ENCODE measurements around the gene UNC13D.
"Not testable (repeated sequence)": the region's sequence is repeated elsewhere in the genome, so short reads cannot be mapped to it uniquely, and the experiment has no call there.

Gene UNC13D

GRCh38 chr17:75799402-75799801 is 44.8 kb downstream of the UNC13D start:
- DNase-seq (ENCODE audit: low spot score) = no peak

DNA sequence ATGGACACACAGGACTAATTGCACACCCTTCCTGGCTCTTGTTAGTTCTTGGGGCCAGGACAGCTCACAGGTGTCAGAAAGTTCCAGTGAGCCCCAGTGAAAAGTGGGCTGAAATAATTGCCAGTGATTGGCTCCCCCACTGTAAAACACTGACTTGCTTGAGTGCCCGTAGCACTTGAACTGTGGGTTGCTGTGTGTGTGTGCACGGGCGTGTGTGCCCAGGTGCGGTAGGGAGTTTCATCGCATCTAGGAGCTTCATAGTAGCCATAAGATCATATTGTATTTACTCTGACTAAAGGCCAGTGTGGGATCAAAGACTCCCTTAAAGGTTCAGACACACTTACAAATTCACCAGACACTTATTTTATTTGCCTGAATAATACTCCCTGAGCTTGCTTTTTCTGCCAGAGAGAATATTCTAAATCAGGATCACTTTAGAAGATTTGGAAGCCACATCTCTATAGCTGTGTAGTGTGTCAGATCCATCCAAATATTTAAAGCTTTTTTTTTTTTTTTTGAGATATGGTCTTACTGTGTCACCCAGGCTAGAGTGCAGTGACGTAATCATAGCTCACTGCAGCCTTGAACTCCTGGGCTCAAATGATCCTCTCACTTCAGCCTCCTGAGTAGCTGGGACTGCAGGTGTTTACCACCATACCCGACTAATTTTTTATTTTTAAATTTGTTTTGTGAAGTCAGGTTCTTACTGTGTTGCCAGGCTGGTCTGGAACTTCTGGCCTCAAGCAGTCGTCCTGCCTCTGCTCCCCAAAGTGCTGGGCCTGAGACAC is 48.2 kb downstream of the UNC13D start:
- no peak for DNase-seq (ENCODE audit: low spot score)

DNA sequence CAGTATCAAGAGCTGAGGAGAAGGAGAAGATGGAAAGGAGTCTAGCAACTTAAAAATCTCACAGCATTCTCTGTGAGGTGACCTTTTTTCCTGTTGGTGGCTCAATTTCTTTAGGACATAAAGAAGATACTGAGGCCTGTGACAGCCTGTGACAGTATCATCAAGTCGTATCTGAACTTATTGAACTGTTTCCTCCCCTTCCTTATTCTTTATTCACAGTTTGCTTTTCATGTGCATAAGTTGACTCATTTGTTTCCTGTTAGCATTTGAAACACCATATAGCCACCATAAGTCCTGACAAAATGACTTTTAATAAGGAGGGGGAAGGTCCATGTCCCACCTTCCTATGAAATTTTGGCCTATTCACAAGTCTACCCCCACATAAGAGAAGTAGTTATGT is 50.7 kb downstream of the UNC13D start:
- no peak for DNase-seq (ENCODE audit: low spot score)

- no peak for DNase-seq (ENCODE audit: low spot score)
Observed at GRCh38 chr17:75791254-75791653, 53.0 kb downstream of the UNC13D start.

DNA sequence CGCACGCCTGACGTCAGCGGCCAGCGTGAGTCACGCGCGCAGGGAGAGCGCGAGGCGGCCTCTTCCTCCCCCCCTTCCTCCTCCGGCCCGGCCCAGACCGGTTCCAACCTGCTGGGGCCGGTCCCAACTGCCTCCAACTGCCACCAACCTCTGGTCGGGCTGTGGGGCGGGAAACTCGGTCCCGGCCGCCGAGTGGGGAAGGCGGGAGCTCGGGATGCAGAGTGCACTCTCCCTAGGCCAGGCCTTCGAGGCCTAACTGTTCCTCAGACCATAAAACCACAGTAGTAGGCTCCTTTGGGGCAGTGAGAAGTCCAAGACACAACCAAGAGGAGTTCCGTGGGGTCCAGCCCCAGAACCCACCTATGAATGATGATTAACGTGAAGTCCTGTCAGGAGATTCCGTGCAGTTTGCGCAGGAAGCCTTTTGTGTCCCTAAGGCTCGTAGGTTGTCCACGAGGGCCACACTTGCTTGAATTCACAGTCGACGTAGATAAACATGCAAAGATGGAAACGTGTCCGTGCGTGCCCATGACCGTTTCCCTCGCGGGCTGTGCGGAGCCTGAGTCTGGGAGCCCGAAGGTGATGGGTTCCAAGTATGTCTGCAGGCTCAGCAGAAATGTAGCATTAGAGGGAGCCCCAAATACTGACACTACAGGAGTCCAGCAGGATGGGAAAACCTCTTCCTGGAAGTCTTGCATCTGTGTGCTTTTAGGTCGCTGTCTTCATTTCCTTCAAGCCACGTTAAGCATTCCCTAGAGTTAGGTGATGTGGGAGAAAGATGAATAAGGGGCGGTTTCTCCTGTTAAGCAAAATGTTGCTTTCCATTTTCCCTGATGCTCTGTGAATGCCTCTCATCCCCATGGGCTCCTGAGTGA is 59.0 kb downstream of the UNC13D start:
- peak; percentile 93 for DNase-seq (ENCODE audit: low spot score)

DNA sequence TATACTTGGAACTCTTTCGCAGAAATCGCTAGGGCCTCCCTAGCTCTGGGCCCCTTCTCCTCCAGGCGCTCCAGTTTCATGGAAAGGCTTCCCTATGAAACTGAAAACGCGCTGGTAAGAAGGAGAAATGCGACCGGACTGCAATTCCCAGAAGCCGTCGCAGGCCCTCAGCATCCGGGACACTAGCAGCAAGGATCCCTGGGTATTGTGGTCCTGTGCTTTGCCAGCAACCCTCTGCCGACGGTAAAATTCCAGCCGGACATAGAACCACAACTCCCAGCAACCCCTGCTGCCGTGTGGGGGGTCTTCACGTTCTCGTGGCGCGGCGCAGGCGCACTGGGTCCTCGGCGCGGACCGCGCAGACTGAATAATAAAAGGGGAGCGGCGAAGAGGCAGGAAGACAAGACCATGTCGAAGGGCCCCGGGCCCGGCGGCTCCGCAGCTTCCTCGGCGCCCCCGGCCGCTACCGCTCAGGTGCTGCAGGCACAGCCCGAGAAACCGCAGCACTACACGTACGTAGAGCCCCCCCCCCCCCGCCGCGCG is 59.7 kb downstream of the UNC13D start, which contains the start of gene UNK:
Gene UNK (plus strand): TSS at position 334 of the 543 bp plus-strand sequence. CDS start 75 bp downstream, at position 409.
- peak; percentile 99 for DNase-seq (ENCODE audit: low spot score)

GRCh38 chr17:75783803-75784472 is 60.3 kb downstream of the UNC13D start:
- DNase-seq (ENCODE audit: low spot score) = no peak

GRCh38 chr17:75783069-75783783 is 61.0 kb downstream of the UNC13D start:
- DNase-seq (ENCODE audit: low spot score) = peak; percentile 79

- no peak for DNase-seq (ENCODE audit: low spot score)
Observed at GRCh38 chr17:75779987-75780889, 64.0 kb downstream of the UNC13D start.

DNA sequence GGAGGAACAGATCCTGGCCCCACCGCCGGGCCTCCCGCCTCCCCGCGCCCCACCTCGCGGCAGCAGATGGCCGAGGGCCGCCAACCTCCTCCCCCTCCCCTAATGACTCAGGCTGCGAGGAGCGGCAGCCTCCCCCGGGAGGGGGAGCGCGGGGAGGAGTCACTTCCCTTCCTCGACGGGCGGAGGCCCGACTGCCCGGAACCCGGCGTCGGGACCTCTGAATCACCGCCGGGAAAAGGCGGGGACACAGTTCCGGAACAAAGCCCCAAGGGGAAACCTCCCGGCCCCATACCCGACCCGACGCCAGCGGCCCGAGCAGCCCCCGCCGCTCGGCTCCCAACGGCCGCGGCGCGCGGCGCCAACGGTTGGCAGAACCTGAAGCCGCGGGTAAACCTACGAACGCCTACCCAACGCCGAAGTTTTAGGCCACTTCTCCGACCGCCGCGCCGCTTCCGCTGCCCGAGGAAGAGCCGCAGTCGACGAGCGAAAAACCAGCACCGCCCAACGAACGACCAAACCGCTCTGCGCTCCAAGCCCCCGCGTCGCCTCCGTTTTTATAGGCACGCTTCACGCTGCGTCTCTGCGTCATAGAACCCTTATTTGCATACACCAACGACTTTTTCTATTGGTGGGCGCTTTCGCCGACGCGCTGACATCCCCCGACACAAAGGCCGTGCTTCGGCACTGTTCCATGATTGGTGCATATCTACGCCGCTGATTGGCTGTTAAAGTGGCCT is 64.8 kb downstream of the UNC13D start:
- peak; percentile 100 for DNase-seq (ENCODE audit: low spot score)

DNA sequence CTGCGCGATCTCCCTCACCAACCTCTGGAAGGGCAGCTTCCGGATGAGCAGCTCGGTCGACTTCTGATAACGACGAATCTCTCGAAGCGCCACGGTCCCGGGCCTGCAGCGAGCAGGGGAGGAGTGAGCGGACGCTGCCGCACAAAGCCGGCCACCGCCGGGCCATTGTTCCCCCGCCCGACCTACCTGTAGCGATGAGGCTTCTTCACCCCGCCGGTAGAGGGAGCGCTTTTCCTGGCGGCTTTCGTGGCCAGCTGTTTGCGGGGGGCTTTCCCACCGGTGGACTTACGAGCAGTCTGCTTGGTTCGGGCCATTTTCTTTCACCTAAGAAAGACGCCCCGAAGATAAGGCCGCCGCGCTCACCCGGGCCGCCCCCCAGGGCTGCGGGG is 65.3 kb downstream of the UNC13D start:
- no peak for DNase-seq (ENCODE audit: low spot score)

- not testable (repeated sequence) for DNase-seq (ENCODE audit: low spot score)
Observed at GRCh38 chr17:75778066-75778860, 65.9 kb downstream of the UNC13D start.

DNA sequence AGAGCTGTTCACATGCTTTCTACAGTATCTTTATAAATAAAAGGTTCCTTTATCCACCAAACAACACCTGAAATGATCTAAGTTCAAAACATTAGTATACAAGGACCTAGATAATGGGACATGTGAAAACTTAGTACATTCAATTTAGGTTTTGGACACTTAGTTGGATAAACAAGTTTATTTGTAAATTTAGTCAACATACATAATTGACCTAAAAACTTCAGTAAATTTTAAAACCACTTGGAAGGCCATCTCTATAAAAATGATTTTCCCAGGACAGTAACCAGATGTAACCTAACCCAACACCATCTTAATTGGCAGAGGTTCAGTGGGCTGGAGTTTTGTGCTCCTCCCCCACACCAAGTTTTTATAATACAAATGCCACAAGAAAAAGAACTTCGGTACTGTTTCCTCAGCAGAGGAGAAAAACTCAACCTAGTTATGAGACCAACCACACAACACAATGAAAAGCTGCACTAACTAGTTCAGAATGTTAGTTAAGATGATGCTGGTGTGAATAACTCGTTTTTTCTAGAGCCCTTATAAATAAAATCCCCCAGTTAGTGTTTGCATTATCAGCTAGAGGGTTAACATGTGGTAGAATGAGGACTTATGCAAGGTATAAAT is 66.8 kb downstream of the UNC13D start:
- no peak for DNase-seq (ENCODE audit: low spot score)

All from kidney tubule cell (primary cell).